Liver (tissue), 3 donors: ENCODE data around the gene PLXNA2.

Experiments
- GABPA ChIP-seq, 2 donors: IDR thresholded peaks in 1 of 2; conservative IDR thresholded peaks in 1 of 2; 2 replicates each; pipeline ENCODE4 v1.6.1; 2016; ENCODE audit warnings: antibody characterized with exemption in 2 of 2, mild to moderate bottlenecking in 1 of 2, moderate library complexity in 1 of 2
- TF ChIP-seq, protein P1 (sequence below): fragments of 150-350 bp; IDR thresholded peaks from 2 replicates; pipeline ENCODE4 v1.5.1; 2017; ENCODE audit warnings: improper control_type of control experiment, low read depth, low read length; ENCODE audit not compliant: missing input control
- donor health status: healthy.
- donor health status: healthy.

DNA sequence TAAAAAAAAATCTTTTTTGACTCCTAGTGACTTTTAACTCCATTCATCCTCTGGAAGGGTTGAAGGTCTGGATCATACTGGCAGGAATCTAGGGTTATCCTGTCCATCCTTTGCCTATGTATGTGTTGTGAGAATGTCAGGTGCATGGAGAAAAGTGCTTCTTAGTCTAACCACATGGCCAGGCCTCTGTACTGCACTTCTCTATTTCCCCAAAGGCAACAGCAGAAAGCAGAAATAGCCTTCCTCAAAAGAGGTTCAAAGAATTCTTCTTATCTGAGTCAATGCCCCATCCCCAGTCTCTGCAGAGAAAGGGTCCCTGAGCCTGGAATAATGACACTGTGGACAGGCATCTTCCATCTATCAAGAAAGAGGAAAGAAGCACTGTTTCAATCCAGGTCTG, 247.5 kb downstream of the PLXNA2 start:
- TF ChIP-seq, protein P1, sequence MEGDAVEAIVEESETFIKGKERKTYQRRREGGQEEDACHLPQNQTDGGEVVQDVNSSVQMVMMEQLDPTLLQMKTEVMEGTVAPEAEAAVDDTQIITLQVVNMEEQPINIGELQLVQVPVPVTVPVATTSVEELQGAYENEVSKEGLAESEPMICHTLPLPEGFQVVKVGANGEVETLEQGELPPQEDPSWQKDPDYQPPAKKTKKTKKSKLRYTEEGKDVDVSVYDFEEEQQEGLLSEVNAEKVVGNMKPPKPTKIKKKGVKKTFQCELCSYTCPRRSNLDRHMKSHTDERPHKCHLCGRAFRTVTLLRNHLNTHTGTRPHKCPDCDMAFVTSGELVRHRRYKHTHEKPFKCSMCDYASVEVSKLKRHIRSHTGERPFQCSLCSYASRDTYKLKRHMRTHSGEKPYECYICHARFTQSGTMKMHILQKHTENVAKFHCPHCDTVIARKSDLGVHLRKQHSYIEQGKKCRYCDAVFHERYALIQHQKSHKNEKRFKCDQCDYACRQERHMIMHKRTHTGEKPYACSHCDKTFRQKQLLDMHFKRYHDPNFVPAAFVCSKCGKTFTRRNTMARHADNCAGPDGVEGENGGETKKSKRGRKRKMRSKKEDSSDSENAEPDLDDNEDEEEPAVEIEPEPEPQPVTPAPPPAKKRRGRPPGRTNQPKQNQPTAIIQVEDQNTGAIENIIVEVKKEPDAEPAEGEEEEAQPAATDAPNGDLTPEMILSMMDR: no peak
- TF ChIP-seq GABPA (IDR thresholded peaks at IDR 0.05 in 1 of 2, conservative IDR thresholded peaks at IDR 0.05 in 1 of 2): no peak
